ENCODE data around the gene XYLB. TPM values are rescaled to one million over a fixed set of nuclear protein-coding genes. Genes with fewer than 3 reads are reported as not detected.

The XYLB gene
- total and polyA plus RNA-seq, 5 donors from 2014 or later: 0.72 to 5.6 (median 2.1) TPM

GRCh38 chr3:38455639-38456430 lies 109.2 kb downstream of the XYLB start:
- Mint-ChIP-seq H3K9me3 (peaks cover 0 to 1% (median 0%) of the 10 kb centered on the region in 7 donors), H3K27me3 (peaks cover 14% of the 10 kb centered on the region), H3K4me3 (peak overlapping the region; percentile 86 to 96 (median 90)), H3K27ac (no peak overlapping the region), H3K36me3 (peaks cover 1% of the 10 kb centered on the region), H3K4me1 (peaks cover 0 to 33% (median 12%) of the 10 kb centered on the region in 4 donors)
- DNase-seq (no peak), ATAC-seq (ENCODE audit: low read depth in 2 of 2) (no peak)
- Histone ChIP-seq H3K4me1 (ENCODE audit: control insufficient read depth, insufficient read depth, low read length, poor library complexity, severe bottlenecking) (peaks cover 27% of the 10 kb centered on the region), H3K36me3 (ENCODE audit: control insufficient read depth, insufficient read depth, low read length) (no peaks in the 10 kb centered on the region), H3K9me3 (ENCODE audit: control insufficient read depth in 2 of 2, low read length in 2 of 2) (no peaks in the 10 kb centered on the region), H3K4me3 (ENCODE audit: low read depth, low read length) (peak overlapping the region; percentile 75), H3K27ac (ENCODE audit: insufficient read depth, low read length, poor library complexity, severe bottlenecking) (no peak overlapping the region), H3K27me3 (ENCODE audit: control insufficient read depth, insufficient read depth, low read length) (no peaks in the 10 kb centered on the region)

- Histone ChIP-seq H3K27ac (ENCODE audit: insufficient read depth, low read length, poor library complexity, severe bottlenecking) (no peak overlapping the region), H3K4me1 (ENCODE audit: control insufficient read depth, insufficient read depth, low read length, poor library complexity, severe bottlenecking) (peaks cover 27% of the 10 kb centered on the region), H3K4me3 (ENCODE audit: low read depth, low read length) (no peak overlapping the region), H3K36me3 (ENCODE audit: control insufficient read depth, insufficient read depth, low read length) (no peaks in the 10 kb centered on the region), H3K9me3 (ENCODE audit: control insufficient read depth in 2 of 2, low read length in 2 of 2) (no peaks in the 10 kb centered on the region), H3K27me3 (ENCODE audit: control insufficient read depth, insufficient read depth, low read length) (no peaks in the 10 kb centered on the region)
- no peaks in the 10 kb centered on the region for H3K9me3 Mint-ChIP-seq
- no peaks in the 10 kb centered on the region for H3K36me3 Mint-ChIP-seq
- no peak for ATAC-seq (ENCODE audit: low read depth in 2 of 2)
- H3K4me1 Mint-ChIP-seq: peaks cover 0 to 33% (median 12%) of the 10 kb centered on the region in 4 donors
- peaks cover 4% of the 10 kb centered on the region for H3K27me3 Mint-ChIP-seq
- no peak overlapping the region for H3K27ac Mint-ChIP-seq
- no peak for DNase-seq
- peak overlapping the region in 2 of 4 donors; percentile 16 to 91 for H3K4me3 Mint-ChIP-seq
These were observed 110.8 kb downstream of the XYLB start for GRCh38 chr3:38457111-38458003.

GRCh38 chr3:38458796-38459498 lies 112.4 kb downstream of the XYLB start:
- Histone ChIP-seq H3K27me3 (ENCODE audit: control insufficient read depth, insufficient read depth, low read length) (no peaks in the 10 kb centered on the region), H3K9me3 (ENCODE audit: control insufficient read depth in 2 of 2, low read length in 2 of 2) (no peaks in the 10 kb centered on the region), H3K36me3 (ENCODE audit: control insufficient read depth, insufficient read depth, low read length) (no peaks in the 10 kb centered on the region), H3K27ac (ENCODE audit: insufficient read depth, low read length, poor library complexity, severe bottlenecking) (no peak overlapping the region), H3K4me3 (ENCODE audit: low read depth, low read length) (no peak overlapping the region), H3K4me1 (ENCODE audit: control insufficient read depth, insufficient read depth, low read length, poor library complexity, severe bottlenecking) (peaks cover 20% of the 10 kb centered on the region)
- Mint-ChIP-seq H3K4me3 (peak overlapping the region in 1 of 4 donors; percentile 36), H3K36me3 (no peaks in the 10 kb centered on the region), H3K4me1 (peaks cover 0 to 23% (median 10%) of the 10 kb centered on the region in 4 donors), H3K27me3 (no peaks in the 10 kb centered on the region), H3K27ac (no peak overlapping the region), H3K9me3 (no peaks in the 10 kb centered on the region)
- DNase-seq (no peak), ATAC-seq (ENCODE audit: low read depth in 2 of 2) (no peak)

- Histone ChIP-seq H3K9me3 (ENCODE audit: control insufficient read depth in 2 of 2, low read length in 2 of 2) (no peaks in the 10 kb centered on the region), H3K4me3 (ENCODE audit: low read depth, low read length) (no peak overlapping the region), H3K27ac (ENCODE audit: insufficient read depth, low read length, poor library complexity, severe bottlenecking) (no peak overlapping the region), H3K27me3 (ENCODE audit: control insufficient read depth, insufficient read depth, low read length) (no peaks in the 10 kb centered on the region), H3K4me1 (ENCODE audit: control insufficient read depth, insufficient read depth, low read length, poor library complexity, severe bottlenecking) (peaks cover 16% of the 10 kb centered on the region), H3K36me3 (ENCODE audit: control insufficient read depth, insufficient read depth, low read length) (no peaks in the 10 kb centered on the region)
- no peak for ATAC-seq (ENCODE audit: low read depth in 2 of 2)
- Mint-ChIP-seq H3K9me3 (no peaks in the 10 kb centered on the region), H3K36me3 (no peaks in the 10 kb centered on the region), H3K4me3 (peak overlapping the region in 1 of 4 donors; percentile 44), H3K4me1 (peaks cover 0 to 21% (median 9%) of the 10 kb centered on the region in 4 donors), H3K27me3 (no peaks in the 10 kb centered on the region), H3K27ac (no peak overlapping the region)
- DNase-seq: no peak
These were observed 113.0 kb downstream of the XYLB start for GRCh38 chr3:38459499-38460048.

- H3K4me1 ChIP-seq (ENCODE audit: control insufficient read depth, insufficient read depth, low read length, poor library complexity, severe bottlenecking): peaks cover 6% of the 10 kb centered on the region
- no peak for DNase-seq
- H3K27me3 ChIP-seq (ENCODE audit: control insufficient read depth, insufficient read depth, low read length): no peaks in the 10 kb centered on the region
- H3K4me3 ChIP-seq (ENCODE audit: low read depth, low read length): no peak overlapping the region
- no peaks in the 10 kb centered on the region for H3K36me3 ChIP-seq (ENCODE audit: control insufficient read depth, insufficient read depth, low read length)
- Mint-ChIP-seq H3K4me3 (peak overlapping the region in 1 of 4 donors; percentile 81), H3K9me3 (peaks cover 0 to 4% (median 0%) of the 10 kb centered on the region in 7 donors), H3K27me3 (no peaks in the 10 kb centered on the region), H3K27ac (no peak overlapping the region), H3K4me1 (peaks cover 4 to 17% (median 7%) of the 10 kb centered on the region in 4 donors), H3K36me3 (no peaks in the 10 kb centered on the region)
- H3K9me3 ChIP-seq (ENCODE audit: control insufficient read depth in 2 of 2, low read length in 2 of 2): no peaks in the 10 kb centered on the region
- no peak overlapping the region for H3K27ac ChIP-seq (ENCODE audit: insufficient read depth, low read length, poor library complexity, severe bottlenecking)
- no peak for ATAC-seq (ENCODE audit: low read depth in 2 of 2)
These were observed 114.0 kb downstream of the XYLB start for GRCh38 chr3:38460377-38461270.
